Measurements from ENCODE around the gene TSACC. TPM values are rescaled to one million over a fixed set of nuclear protein-coding genes. Genes with fewer than 3 reads are reported as not detected.

TSACC gene
- total and polyA plus RNA-seq, 2 donors (not counting 1 experiment from before 2014, with no cell fraction given) = 0.69 to 1.2 TPM

DNA sequence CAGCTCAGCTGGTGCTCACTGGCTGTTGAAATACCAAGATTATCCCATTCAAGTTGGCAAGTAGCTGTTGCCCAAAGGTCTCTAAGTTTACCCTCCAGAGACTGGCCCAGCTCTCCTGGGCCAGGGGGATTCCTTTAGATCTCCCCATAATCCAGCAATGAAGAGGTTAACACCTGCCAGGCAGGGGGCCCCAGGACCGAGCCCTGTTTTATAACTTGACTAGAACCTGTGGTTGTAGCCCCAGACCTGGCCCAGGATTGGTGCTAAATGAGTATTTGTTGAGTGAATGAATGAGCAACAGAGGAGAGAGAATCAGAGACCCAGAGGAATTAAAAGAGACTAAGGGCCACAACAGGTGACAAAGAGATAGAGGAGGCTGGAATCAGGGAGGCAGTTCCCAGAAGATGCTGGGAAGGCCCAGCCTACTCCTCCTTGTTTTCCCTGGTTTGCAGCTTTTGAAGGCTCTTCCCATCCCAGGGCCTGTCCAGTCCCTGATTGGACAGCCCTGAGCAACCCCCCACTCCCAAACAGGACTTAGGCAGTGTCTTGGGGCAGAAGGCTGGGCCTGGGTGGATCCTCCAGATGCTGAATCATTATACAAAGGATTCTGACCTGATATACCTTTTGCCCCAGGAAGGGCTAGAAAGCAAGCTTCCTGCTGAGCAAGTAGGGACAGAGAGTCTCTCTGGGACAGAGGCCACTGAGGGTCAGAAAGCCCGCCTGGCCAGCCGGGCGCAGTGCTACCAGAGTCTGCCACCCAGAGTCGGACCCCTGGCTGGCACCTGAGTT is 28.2 kb downstream of the TSACC start:
- POLR2A ChIA-PET = interaction anchor here (0.6 kb wide), 1 partner anchor 60 kb away, joined by 3 read pairs; no protein-coding TSS in a partner anchor
- Histone ChIP-seq H2AFZ (ENCODE audit: insufficient read depth, low read depth, low read length, poor library complexity, severe bottlenecking) (no peak overlapping the region), H3K27ac (ENCODE audit: low read length in 2 of 2) (no peak overlapping the region), H3K9me3 (ENCODE audit: control extremely low read depth in 1 of 3, control insufficient read depth in 2 of 3, insufficient read depth in 1 of 3, low read length in 2 of 3) (no peaks in the 10 kb centered on the region), H3K27me3 (replicated peaks in 1 of 4; ENCODE audit: control extremely low read depth in 1 of 4, control insufficient read depth in 3 of 4, insufficient read depth in 4 of 4, low read length in 3 of 4) (peaks cover 0 to 52% (median 13%) of the 10 kb centered on the region in 4 experiments), H3K79me2 (ENCODE audit: control insufficient read depth, insufficient read depth, low read length) (no peaks in the 10 kb centered on the region), H3K4me3 (ENCODE audit: control extremely low read depth in 1 of 5, extremely low read depth in 1 of 5, insufficient read depth in 1 of 5, low read depth in 2 of 5, low read length in 4 of 5) (no peak overlapping the region), H3K36me3 (replicated peaks in 1 of 2; ENCODE audit: control extremely low read depth in 1 of 2, control insufficient read depth in 1 of 2, extremely low read depth in 1 of 2, insufficient read depth in 2 of 2, low read length in 1 of 2) (no peaks in the 10 kb centered on the region), H3K9ac (ENCODE audit: low read length) (no peak overlapping the region), H4K20me1 (ENCODE audit: control insufficient read depth, insufficient read depth, low read length, poor library complexity, severe bottlenecking) (no peaks in the 10 kb centered on the region), H3K4me2 (replicated peaks; ENCODE audit: low read depth, low read length, poor library complexity, severe bottlenecking) (no peak overlapping the region), H3K4me1 (ENCODE audit: control insufficient read depth in 2 of 2, insufficient read depth in 2 of 2, low read length in 2 of 2) (peaks cover 9 to 10% of the 10 kb centered on the region in 2 donors)
- Mint-ChIP-seq H3K9me3 (ENCODE audit: insufficient read depth) (no peaks in the 10 kb centered on the region), H3K4me1 (peaks cover 4% of the 10 kb centered on the region), H3K4me3 (no peak overlapping the region), H3K27me3 (peaks cover 47% of the 10 kb centered on the region), H3K27ac (no peak overlapping the region)
- intact Hi-C loops (cut with micrococcal nuclease) = no loop called here
- TF ChIP-seq, protein P1, sequence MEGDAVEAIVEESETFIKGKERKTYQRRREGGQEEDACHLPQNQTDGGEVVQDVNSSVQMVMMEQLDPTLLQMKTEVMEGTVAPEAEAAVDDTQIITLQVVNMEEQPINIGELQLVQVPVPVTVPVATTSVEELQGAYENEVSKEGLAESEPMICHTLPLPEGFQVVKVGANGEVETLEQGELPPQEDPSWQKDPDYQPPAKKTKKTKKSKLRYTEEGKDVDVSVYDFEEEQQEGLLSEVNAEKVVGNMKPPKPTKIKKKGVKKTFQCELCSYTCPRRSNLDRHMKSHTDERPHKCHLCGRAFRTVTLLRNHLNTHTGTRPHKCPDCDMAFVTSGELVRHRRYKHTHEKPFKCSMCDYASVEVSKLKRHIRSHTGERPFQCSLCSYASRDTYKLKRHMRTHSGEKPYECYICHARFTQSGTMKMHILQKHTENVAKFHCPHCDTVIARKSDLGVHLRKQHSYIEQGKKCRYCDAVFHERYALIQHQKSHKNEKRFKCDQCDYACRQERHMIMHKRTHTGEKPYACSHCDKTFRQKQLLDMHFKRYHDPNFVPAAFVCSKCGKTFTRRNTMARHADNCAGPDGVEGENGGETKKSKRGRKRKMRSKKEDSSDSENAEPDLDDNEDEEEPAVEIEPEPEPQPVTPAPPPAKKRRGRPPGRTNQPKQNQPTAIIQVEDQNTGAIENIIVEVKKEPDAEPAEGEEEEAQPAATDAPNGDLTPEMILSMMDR (IDR thresholded peaks at IDR 0.05) = no peak
- TF ChIP-seq EZH2 (IDR thresholded peaks at IDR 0.05; ENCODE audit: borderline replicate concordance, insufficient read depth, low read depth, low read length, poor library complexity, severe bottlenecking) = no peak
- DNase-seq (no peak), ATAC-seq (ENCODE audit: low read depth) (no peak)
- CTCF ChIA-PET = interaction anchor here (1.4 kb wide), 1 partner anchor 242 kb away, joined by 3 read pairs; no protein-coding TSS in a partner anchor
- WGBS (ENCODE audit: insufficient coverage) = 100% methylated on average over 2 of the region's 5 CpGs

All from B cell (primary cell).